Non-pigmented ciliary epithelial cell (primary cell): Measurements from ENCODE around the gene FBXL7.

Source experiments
- DNase-seq: peaks from one replicate; pipeline ENCODE4 v3.0.0-alpha.2; 2010; ENCODE audit warnings: low read depth

FBXL7 gene

DNA sequence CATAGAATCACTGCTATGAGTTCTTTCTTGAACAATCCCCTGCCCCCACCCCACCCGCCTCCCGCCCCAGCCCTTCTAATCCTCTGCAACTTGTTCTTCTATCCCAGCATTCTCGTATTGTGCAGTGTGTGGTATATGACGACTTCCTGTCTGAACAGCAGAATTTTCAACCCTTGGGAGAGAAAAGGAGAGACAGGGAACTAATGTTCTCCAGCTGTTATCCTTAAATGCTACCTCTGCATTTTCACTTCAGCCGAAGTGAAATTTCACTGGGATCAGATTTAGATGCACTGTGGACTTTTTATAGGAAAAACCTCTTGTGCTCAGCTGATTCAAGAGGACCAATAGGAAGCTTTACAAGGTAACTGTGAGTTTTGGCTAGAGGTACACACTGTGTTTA lies 2.2 kb downstream of the FBXL7 start:
- DNase-seq = no peak

DNA sequence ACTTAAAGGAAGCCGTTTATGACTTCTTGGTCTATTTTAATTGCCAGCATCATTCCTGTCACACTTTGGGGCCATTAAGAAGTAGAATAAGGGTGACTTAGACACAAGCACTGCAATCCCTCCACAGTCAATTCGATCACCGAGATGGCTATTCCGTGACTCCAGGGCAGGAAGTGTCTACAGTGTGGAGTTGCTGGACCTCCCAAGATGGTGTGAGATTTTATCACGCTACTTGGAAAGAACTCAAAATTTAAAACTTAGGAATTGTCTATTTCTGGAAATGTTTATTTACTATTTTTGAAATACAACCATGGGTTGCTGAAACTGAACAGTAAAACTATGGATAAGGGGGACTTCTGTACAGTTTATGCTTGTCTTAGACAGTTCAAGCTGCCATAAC lies 6.2 kb downstream of the FBXL7 start:
- no peak for DNase-seq

DNA sequence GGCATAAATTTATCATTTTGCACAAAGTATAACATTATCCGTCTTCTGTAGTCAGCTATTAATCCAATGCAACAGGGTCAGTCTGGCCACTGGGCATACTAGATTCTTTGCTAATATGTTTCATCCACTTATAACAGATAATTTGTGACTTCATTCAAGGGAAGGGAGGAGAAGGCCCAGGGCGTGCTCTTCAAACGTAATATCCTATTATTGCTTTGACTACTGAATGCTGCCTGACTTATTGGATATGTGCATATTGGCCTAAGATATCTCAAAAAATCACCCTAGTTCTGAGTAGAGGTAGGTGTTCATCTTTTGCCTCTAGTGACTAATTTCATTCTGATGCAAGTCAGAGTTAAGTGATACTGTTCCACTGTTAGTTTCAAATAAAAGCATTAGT lies 6.9 kb downstream of the FBXL7 start:
- no peak for DNase-seq

DNA sequence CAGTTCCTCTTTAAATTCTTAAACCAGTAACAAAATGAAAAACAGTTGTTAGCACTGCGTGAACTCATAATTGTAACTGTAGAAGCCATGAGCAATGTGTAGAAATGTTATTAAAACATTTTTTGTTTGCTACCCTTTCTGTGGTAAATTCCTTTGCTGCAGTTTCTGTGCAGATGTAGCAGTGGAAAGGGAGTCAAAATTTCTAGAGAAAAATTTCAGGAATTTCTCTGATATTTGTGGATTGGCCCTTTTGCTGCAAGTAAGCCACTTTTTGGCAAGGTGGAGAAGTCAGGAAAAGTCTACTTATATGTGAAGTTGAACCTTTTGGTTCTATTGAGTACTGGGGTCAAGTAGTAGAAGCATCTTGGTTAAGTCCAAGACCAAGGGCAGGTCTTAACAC lies 10.1 kb downstream of the FBXL7 start:
- DNase-seq = no peak

DNA sequence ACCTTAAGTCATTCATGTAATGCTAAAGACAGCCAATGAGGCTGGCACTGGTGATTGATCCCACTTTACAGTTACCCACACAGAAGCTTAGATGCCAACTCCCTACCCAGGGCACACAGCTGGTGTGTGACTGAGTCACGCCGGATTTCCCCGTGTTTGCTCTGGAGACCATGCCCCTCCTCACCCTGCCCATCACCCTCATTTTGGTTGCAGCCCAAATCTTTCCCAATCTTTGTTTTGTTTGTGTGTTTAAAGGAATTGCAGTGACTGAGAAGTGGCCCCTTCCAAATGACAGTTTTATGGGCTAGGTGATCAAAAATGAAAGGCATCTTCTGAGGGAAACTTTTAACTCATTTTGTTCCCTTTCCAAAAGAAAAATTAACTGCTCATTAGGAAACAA lies 10.9 kb downstream of the FBXL7 start:
- no peak for DNase-seq

DNA sequence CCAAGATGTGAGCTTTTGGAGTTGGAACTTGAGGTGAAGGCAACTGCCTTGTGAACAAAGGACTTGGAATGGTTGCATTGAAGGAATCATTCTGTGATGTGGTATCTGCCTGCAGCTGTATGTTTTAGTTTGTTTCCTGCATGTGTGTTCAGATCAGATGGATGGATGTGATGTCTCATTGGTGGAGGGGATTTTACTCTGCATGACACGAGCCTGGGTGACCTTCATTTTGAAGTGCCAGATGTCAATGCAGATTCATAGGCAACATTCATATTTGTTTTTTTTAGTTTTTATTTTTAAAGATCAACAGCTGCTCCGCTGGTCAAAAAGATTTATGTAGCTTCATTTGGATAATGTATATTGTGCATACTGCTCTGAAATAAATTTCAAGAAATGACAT lies 13.5 kb downstream of the FBXL7 start:
- no peak for DNase-seq

DNA sequence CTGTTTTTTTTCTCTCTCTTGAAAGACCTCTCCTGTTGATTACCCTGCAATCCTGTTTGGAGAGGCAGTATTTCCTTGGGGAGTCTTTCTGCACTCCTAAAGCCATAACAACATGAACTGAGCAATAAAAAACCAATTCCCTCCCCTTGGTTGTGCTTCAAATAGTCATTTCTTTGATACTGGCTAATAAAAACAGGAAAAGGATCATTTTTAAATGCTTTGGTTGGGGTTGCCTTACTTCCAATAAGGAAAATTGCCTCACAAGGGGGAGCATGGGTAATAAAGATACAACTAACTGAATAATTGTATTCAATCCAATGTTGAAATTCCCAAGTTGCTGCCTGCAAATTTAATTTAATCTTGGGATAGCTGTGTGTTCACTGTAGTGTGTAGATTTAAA lies 13.9 kb downstream of the FBXL7 start:
- DNase-seq = no peak

DNA sequence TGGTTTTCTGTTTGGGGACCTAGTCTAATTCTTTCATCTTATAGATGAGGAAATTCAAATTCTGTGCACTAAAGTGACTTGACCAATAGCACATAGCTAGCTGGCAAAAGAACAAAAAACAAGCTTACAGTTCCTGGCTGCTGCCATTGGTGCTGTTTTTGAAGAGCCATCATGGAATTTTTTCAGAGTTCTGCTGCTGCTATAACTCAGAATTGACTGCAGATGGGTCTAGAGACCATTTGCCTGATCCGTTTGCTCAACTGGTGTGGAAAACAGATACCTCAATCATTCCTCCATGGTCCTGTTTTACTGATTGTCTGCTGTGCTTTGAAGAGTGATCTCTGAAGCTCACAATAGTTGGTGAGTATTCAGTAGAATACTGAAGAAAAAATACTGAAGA lies 15.2 kb downstream of the FBXL7 start:
- DNase-seq = no peak

DNA sequence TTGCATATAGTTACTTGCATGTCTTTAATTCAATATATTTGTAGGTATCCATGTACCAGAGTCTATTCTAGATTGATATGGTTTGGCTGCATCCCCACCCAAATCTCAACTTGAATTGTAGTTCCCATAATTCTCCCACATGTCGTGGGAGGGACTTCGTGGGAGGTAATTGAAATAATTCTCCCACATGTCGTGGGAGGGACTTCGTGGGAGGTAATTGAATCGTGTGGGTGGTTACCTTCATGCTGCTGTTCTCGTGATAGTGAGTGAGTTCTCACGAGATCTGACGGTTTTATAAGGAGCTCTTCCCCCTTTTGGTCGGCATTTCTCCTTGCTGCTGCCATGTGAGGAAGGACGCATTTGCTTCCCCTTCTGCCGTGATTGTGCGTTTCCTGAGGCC lies 16.5 kb downstream of the FBXL7 start:
- no peak for DNase-seq

DNA sequence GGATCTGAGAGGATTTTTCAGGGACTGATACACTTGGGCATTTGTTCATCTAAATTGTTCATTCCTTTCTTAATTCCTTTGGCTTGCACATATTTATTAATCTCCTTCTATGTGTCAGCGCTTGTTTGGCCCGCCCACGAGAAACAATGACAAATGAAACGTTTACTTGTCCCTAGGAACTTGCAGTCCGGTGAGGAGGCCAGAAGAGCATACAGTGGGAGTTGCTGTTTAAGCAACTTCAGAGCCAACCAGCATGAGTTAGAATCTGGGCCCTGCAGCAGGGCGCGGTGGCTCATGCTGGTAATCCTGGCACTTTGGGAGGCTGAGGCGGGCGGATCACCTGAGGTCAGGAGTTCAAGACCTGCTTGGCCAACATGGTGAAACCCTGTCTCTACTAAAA lies 18.8 kb downstream of the FBXL7 start:
- DNase-seq = no peak

DNA sequence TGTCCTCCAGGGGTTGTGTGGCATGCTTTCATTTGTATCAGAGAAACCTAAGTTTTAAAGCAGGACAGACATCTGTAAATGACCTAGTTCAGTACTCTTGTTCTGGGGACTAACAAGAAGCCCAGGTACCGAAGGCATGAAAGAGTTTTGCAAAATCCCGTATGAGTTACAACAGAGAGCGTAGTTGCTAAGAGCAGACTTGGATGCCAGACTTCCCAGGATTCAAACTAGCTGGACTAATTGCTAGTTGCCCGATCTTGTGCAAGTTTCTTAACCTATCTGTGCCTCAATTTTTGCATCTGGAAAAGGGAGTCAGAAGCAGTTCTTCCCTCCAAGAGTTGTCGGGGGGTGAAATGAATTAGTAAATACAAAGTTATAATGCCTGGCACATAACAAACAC lies 20.9 kb downstream of the FBXL7 start:
- no peak for DNase-seq

DNA sequence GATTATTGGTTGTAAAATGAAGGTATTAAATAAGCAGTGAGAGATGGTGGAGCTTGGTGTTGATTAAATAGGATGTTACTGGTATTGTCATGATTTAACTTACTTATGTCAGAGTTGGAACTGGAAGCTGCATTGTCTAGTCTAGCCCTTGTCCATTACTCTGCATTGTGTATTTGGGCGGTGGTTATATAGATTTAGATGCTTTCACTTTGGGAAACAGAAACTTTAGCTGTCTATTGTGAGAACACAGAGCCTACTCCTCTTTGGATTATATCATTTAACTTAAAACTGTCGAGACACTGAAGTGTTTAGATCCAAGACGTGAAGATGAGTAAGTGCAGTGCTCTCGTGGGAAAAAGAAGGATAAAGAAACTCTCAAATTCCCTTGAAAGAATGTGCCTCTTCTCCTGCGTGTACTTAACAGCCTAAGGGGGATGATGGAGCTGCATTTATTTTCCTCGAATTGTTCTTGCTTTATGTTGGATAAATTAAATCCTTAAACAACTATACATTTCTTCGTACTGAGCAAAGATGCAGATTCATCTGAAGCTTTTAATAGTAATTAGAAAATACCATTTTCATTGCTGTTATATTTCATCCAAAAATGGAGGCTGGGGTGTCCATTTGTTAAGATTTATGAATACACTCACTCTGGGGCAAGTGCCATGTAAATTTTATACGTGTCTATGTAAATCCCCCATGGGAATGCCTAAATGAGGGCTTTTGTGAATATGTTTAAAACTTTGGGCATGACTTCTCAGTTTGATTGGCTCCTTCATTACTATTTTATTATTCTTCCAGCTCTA lies 21.6 kb downstream of the FBXL7 start:
- DNase-seq = no peak

DNA sequence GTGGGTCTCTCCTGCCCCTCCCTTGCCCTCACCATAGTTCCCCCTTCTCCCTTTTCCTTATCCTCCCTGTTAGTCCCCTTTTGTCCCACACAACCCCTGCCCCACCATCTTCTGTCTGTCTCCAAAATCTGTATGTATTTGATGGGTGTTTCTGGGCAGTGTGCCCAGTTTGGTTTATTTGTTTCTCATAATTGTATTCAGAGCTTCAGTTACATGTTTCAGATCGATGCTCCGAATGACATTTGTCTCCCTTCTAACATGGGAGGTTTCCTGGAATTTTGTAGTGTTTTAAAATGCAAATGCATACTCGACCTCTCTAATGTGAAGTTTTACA lies 22.2 kb downstream of the FBXL7 start:
- DNase-seq = no peak

DNA sequence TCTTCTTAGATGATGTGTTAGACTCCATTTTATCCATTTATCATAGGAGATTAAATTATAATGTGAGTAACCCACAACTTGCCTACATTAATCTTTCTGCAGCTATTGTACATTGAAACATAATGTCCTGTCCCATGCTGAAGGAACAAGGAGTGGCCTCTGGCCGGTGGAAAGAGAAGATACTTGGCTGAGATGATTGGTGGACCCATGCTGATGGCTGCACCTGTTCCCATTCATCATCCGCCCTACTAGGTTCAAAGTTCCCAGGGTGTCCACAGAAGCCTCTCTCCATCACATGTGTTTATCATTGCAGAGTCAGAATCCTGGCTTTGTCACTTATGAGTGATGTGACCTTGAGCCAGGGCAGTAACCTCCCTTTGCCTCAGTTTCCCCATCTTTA lies 24.7 kb downstream of the FBXL7 start:
- no peak for DNase-seq

DNA sequence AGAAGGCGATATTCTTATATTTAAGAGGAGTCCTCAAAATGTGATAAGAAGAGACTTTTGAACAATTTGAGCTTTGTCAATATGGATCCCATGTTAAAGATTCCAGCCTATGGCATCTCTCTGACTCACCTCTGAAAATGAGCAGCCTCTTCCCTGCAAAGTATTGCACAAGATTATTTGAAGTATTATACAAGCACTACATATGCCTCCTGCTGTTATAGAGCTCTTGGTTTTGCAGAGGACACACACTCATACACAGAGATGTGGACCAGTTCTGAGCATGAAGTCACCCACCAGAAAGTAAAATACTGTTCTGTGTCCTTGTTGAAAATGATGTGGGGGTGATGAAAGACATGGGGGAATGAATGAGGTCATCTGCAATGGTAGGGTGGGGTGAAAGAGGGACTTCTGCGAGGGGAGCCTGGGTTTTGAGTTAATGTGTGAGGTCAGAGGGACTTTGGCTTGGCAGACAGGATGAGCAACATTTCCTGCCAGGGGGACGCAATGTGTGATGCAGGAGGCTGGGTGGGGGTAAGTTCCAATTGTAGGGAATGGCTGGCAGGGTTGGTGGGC lies 25.8 kb downstream of the FBXL7 start:
- DNase-seq = no peak

DNA sequence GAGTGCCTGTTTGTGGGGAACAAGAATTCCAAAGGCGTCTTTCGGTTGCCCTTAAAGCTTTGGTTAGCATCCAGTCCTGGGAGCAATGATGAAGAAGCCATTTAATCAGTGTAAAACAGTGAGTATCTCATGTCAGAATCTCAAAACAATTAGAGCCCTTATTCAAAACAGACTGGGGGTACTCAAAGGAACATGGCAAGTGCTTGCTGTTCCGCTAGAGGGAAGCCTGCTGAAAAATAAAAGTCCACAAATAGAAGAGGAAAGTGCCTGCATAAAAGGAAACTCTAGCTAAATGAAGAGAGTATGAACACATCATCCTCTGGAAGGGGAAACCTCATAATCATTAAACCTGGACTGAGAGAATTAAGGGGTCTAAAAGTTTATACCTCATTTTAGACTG lies 26.4 kb downstream of the FBXL7 start:
- no peak for DNase-seq

DNA sequence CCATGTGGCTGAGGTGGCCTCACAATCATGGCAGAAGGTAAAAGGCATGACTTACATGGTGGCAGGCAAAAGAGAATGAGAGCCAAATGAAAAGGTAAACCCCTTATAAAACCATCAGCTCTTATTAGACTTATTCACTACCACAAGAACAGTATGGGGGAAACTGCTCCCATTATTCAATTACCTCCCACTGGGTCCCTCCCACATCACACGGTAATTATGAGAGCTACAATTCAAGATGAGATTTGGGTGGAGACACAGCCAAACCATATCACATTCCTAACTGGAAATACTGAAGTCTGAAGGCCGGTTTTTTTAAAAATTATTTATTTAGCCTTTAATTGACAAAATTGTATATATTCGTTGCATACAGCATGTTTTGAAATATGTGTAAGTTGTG lies 28.5 kb downstream of the FBXL7 start:
- DNase-seq = no peak

DNA sequence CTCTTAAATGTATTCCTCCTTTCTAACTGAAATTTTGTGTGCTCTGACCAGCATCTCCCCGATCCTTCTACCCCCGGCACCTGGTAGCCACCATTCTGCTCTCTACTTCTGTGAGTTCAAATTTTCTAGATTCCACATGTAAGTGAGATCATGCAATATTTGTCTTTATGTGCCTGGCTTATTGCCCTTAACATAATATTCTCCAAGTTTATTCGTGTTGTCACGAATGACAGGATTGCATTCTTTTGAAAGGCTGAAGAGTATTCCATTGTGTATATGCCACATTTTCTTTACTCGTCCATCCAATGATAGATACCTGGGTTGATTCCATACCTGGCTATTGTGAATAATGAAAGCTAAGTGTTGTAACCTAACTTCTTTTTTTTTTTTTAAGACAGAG lies 29.0 kb downstream of the FBXL7 start:
- no peak for DNase-seq

DNA sequence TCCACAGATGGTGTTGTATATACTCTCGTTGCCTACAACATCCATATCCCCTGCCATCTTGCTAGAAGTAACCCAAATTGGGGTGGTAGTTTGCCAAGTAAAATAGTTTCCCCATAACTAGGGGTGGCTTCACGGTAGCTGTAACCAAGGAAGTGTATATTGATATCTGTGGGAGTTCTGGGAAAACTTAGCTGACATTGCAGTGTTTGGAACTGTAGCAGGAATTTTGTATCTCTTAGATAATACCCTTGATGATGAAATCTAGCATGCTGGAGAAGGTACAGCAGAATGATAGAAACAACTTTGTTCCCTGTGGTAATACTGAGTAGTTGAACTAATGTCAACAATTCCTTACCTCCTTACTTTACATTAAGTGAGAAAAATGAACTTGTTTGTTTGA lies 29.8 kb downstream of the FBXL7 start:
- DNase-seq = no peak

DNA sequence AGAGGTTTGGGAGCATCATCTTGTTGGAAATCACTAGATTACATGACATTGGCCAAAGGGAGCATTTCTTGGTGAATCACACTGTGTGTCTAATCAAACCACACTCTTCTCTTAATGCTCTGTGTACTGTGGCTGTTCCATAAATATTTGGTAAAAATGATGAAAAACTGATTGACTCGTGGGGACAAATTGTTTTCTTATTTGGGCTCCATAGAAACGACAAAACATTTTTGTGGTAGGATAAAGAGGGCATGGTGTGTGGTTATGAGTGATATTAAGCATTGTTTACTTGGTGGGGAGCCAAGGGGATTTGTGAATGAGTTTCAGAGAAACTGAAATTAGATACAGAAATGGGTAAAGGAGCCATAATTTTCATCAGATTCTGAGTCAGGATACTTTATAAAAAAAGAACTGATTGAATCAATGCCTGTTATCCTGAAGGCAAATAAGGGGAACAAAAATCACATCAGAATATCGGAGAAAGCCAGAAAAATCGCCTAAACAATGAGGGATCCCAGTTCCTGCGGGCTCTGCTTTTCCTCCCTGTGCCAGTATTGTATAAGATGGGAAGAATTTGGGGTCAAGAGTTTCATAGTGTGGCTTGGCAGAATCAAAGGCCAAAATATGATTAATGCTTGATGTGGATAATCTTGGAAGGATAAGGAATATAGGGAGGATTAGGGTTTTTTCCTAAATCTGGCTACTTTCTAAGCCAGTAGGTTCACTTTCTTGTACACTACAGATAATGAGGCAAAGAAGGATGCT lies 33.3 kb downstream of the FBXL7 start:
- DNase-seq = peak; percentile 11

DNA sequence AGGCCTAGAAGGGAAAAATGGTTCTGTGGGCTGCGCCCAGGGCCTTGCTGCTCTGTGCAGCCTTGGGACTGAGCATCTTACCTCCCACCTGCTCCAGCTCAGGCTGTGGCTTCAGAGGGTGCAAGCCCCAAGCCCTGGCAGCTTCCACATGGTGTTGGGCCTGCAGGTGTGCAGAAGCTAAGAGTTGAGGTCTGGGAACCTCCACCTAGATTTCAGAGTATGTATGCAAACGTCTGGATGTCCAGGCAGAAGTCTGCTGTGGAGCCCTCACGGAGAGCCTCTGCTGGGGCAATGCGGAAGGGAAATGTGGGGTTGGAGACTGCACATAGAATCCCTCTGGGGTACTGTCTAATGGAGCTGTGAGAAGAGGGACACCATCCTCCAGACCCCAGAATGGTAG lies 36.0 kb downstream of the FBXL7 start:
- no peak for DNase-seq

DNA sequence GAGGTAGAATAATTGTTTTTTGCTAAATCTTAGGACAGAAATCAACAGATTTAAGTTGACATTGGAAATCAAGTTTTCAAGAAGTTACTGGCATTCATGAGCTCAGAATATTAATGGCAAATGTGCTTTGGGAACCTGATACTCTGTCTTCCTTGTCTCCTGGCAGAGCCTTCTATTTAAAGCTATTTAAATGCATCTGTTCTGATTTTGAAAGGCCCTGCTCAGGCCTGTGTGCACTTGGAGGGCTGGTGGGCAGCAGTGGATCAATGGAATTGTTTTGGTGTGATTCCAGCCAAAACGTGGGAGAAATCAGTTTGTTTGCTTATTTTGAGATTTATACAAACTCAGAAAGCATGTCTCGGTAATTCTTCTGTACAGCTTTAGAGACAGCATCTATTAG lies 38.5 kb downstream of the FBXL7 start:
- no peak for DNase-seq

DNA sequence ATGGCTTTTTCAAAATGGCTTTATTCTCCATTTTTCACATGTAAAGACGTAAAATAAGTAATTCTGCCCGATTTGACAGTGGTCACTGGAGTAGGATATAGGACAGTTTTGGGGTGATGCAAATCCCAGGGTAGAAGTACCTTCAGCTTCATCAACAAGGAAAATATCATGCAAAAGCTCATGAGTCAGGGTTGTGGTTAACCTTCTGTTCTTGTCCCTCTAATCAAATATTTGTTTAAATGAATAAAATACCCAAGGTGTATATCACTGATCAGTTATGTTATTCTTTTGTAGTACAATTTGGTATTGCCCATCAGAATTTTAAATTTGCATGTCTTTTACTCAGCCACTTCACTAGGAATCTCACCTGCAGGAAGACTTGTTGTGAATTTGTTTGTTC lies 40.0 kb downstream of the FBXL7 start:
- no peak for DNase-seq

DNA sequence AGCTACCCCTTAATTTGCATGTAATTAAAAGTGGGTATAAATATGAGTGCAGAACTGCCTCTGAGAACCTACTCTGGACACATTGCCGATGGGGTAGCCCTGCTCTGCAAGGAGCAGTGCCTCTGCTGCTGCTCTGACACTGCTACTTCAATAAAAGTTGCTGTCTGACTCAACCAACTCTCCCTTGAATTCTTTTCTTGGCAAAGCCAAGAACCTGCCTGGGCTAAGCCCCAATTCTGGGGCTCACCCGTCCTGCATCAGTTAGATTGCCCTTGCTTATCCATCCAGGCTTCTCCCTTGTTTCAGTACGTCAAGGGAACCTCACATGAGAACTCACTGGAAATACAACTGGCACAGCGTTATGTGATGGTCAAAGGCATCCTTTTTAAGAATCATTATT lies 44.1 kb downstream of the FBXL7 start:
- no peak for DNase-seq
